ENCODE measurements around the gene HTR3B. TPM values are rescaled to one million over a fixed set of nuclear protein-coding genes. Genes with fewer than 3 reads are reported as not detected.

Gene HTR3B
- polyA plus RNA-seq, 1 donor from 2014 or later = not detected

- H3K79me2 ChIP-seq (replicated peaks; ENCODE audit: insufficient read depth, low read length) = peaks cover 3% of the 10 kb centered on the region
- H3K9me2 ChIP-seq (ENCODE audit: insufficient read depth, low read length) = no peaks in the 10 kb centered on the region
- no peaks in the 10 kb centered on the region for H3K36me3 ChIP-seq (ENCODE audit: insufficient read depth, low read length)
- no peaks in the 10 kb centered on the region for H3K9me3 ChIP-seq (ENCODE audit: low read length)
- H3K9ac ChIP-seq (ENCODE audit: low read length) = no peak overlapping the region
- no peak overlapping the region for H3K27ac ChIP-seq (ENCODE audit: low read length)
- H3K4me2 ChIP-seq (ENCODE audit: low read length) = no peak overlapping the region
- no peak overlapping the region for H3K4me3 ChIP-seq (ENCODE audit: low read length)
- no peaks in the 10 kb centered on the region for H4K20me1 ChIP-seq (ENCODE audit: insufficient read depth)
- no peaks in the 10 kb centered on the region for H3K27me3 ChIP-seq (ENCODE audit: insufficient read depth, low read depth, low read length)
- H2AFZ ChIP-seq (ENCODE audit: low read depth, low read length) = no peak overlapping the region
- H3F3A ChIP-seq (ENCODE audit: insufficient read depth, low read length, poor library complexity, severe bottlenecking) = no peaks in the 10 kb centered on the region
- TF ChIP-seq SMC3 (conservative IDR thresholded peaks at IDR 0.05; ENCODE audit: poor library complexity) (no peak), RAD21 (conservative IDR thresholded peaks at IDR 0.05) (no peak), EP300 (conservative IDR thresholded peaks at IDR 0.05; ENCODE audit: poor library complexity, severe bottlenecking) (no peak), EZH2 (IDR thresholded peaks at IDR 0.05; ENCODE audit: borderline replicate concordance, insufficient read depth, low read length, poor library complexity, severe bottlenecking) (no peak), POLR2AphosphoS5 (IDR thresholded peaks at IDR 0.05) (no peak), MXI1 (conservative IDR thresholded peaks at IDR 0.05; ENCODE audit: poor library complexity, severe bottlenecking) (no peak), TAF1 (IDR thresholded peaks at IDR 0.05; ENCODE audit: low read depth) (no peak)
- TF ChIP-seq, protein P1, sequence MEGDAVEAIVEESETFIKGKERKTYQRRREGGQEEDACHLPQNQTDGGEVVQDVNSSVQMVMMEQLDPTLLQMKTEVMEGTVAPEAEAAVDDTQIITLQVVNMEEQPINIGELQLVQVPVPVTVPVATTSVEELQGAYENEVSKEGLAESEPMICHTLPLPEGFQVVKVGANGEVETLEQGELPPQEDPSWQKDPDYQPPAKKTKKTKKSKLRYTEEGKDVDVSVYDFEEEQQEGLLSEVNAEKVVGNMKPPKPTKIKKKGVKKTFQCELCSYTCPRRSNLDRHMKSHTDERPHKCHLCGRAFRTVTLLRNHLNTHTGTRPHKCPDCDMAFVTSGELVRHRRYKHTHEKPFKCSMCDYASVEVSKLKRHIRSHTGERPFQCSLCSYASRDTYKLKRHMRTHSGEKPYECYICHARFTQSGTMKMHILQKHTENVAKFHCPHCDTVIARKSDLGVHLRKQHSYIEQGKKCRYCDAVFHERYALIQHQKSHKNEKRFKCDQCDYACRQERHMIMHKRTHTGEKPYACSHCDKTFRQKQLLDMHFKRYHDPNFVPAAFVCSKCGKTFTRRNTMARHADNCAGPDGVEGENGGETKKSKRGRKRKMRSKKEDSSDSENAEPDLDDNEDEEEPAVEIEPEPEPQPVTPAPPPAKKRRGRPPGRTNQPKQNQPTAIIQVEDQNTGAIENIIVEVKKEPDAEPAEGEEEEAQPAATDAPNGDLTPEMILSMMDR (IDR thresholded peaks at IDR 0.05; ENCODE audit: poor library complexity, severe bottlenecking) = no peak
- TF ChIP-seq, protein P2, sequence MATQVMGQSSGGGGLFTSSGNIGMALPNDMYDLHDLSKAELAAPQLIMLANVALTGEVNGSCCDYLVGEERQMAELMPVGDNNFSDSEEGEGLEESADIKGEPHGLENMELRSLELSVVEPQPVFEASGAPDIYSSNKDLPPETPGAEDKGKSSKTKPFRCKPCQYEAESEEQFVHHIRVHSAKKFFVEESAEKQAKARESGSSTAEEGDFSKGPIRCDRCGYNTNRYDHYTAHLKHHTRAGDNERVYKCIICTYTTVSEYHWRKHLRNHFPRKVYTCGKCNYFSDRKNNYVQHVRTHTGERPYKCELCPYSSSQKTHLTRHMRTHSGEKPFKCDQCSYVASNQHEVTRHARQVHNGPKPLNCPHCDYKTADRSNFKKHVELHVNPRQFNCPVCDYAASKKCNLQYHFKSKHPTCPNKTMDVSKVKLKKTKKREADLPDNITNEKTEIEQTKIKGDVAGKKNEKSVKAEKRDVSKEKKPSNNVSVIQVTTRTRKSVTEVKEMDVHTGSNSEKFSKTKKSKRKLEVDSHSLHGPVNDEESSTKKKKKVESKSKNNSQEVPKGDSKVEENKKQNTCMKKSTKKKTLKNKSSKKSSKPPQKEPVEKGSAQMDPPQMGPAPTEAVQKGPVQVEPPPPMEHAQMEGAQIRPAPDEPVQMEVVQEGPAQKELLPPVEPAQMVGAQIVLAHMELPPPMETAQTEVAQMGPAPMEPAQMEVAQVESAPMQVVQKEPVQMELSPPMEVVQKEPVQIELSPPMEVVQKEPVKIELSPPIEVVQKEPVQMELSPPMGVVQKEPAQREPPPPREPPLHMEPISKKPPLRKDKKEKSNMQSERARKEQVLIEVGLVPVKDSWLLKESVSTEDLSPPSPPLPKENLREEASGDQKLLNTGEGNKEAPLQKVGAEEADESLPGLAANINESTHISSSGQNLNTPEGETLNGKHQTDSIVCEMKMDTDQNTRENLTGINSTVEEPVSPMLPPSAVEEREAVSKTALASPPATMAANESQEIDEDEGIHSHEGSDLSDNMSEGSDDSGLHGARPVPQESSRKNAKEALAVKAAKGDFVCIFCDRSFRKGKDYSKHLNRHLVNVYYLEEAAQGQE (IDR thresholded peaks at IDR 0.05; ENCODE audit: borderline replicate concordance) = no peak
Measured at GRCh38 chr11:113856966-113857759, 47.4 kb upstream of the HTR3B start.

DNA sequence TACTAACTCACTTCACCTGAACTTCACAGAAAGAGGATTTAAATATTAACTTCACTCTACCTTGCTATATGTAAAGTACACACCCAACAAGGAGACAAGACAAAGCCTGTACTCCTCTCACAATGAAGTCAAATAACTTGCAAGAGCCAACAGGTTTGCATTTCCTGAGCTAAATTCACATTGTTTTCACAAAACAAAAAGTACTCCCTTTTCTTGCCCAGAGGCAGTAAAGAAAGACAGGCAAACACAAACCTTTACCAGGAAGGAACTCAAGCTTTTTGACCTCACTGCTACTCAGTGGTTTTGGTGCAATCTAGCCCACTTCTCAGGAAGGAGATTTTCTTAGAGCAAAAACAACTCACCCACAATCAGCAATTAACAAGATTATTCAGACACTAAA is 44.9 kb upstream of the HTR3B start:
- Histone ChIP-seq H3K9me2 (ENCODE audit: insufficient read depth, low read length) (no peaks in the 10 kb centered on the region), H4K20me1 (ENCODE audit: insufficient read depth) (no peaks in the 10 kb centered on the region), H3K27me3 (ENCODE audit: insufficient read depth, low read depth, low read length) (no peaks in the 10 kb centered on the region), H3K27ac (ENCODE audit: low read length) (no peak overlapping the region), H3K79me2 (replicated peaks; ENCODE audit: insufficient read depth, low read length) (peaks cover 7% of the 10 kb centered on the region), H3K4me2 (ENCODE audit: low read length) (no peak overlapping the region), H3K9ac (ENCODE audit: low read length) (no peak overlapping the region), H3K36me3 (ENCODE audit: insufficient read depth, low read length) (no peaks in the 10 kb centered on the region), H3K4me3 (ENCODE audit: low read length) (no peak overlapping the region), H3K9me3 (ENCODE audit: low read length) (no peaks in the 10 kb centered on the region), H3F3A (ENCODE audit: insufficient read depth, low read length, poor library complexity, severe bottlenecking) (no peaks in the 10 kb centered on the region), H2AFZ (ENCODE audit: low read depth, low read length) (no peak overlapping the region)
- TF ChIP-seq TAF1 (IDR thresholded peaks at IDR 0.05; ENCODE audit: low read depth) = no peak
- no peak for TF ChIP-seq POLR2AphosphoS5 (IDR thresholded peaks at IDR 0.05)
- TF ChIP-seq, protein P2 (IDR thresholded peaks at IDR 0.05; ENCODE audit: borderline replicate concordance) = no peak
- no peak for TF ChIP-seq SMC3 (conservative IDR thresholded peaks at IDR 0.05; ENCODE audit: poor library complexity)
- no peak for TF ChIP-seq EZH2 (IDR thresholded peaks at IDR 0.05; ENCODE audit: borderline replicate concordance, insufficient read depth, low read length, poor library complexity, severe bottlenecking)
- TF ChIP-seq RAD21 (conservative IDR thresholded peaks at IDR 0.05) = no peak
- no peak for TF ChIP-seq MXI1 (conservative IDR thresholded peaks at IDR 0.05; ENCODE audit: poor library complexity, severe bottlenecking)
- TF ChIP-seq, protein P1 (IDR thresholded peaks at IDR 0.05; ENCODE audit: poor library complexity, severe bottlenecking) = no peak
- no peak for TF ChIP-seq EP300 (conservative IDR thresholded peaks at IDR 0.05; ENCODE audit: poor library complexity, severe bottlenecking)

All from neural cell (in vitro differentiated cells).